NCI-H460 (cell line): ENCODE data around the gene PARP16. TPM values are rescaled to one million over a fixed set of nuclear protein-coding genes. Genes with fewer than 3 reads are reported as not detected.

Experiments
- DNase-seq: peaks from one replicate; pipeline ENCODE4 v3.0.0-alpha.2; 2016; ENCODE audit warnings: low read depth; ENCODE audit errors: extremely low read depth
- total RNA-seq: library from RNA; depleted of rRNA; stranded (reverse); fragments of >200 nt; shearing (Covaris generic); gene quantifications from 2 replicates; pipeline ENCODE4 v1.2.3, GENCODE V29; 2014

The PARP16 gene
- total RNA-seq, 1 experiment from 2014 or later = 11.8 TPM

DNA sequence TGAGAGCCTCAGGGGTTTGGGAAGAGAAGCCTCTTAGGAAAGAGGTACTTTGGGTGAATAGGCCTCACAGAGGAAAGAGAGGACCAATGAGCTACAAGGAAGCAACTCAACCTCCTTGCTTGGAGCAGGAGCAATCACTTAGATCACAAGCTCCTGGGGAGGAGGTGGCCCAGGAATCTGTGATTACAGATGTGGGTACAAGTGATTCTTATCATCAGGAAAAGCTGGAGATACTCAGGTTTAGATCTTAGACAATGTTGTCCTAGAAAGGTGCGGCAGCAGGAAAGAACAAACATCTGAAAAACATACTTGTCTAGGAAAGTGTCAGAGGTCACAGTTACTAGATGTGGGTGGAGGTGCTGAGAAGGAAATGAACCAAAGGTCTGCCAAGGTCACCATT is 8.2 kb downstream of the PARP16 start:
- no peak for DNase-seq

DNA sequence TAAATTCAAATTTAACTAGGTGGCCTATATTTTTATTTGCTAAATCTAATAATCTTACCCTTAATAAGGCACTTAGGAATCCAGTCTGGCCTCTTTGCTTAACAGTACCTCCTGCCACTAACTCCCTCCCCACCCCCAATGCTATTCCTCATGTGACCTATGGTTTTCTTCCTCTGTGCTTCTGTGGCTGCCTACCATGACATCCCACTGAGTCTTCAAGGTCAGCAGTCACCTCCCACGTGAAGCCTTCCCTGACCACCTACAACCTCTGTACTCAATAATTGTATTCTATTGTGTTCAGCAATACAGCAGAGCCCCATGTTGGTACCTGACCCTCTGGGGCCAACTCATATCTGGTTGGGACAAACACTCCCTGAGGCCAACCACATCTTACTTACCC is 9.7 kb downstream of the PARP16 start:
- no peak for DNase-seq

DNA sequence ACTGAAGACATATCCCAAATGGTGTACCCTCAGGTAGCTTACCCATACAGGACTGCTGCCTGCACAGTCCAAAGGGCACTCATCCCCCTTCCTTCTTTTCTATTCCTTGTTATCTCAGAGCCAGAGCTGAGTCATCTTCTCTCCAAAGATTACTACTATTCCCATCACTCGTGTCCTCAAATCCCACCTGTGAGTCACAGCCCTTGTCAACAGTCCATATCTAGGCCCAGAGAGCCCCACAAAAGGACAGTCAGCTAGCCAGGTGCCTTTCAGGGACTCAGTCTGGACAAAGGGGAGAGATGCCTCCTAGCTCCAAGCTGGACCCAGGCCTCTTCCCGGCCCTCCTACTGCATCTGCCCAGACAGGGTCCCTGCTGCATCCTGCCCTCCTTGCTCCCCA is 11.0 kb downstream of the PARP16 start:
- no peak for DNase-seq

GRCh38 chr15:65275104-65275727 is 11.5 kb downstream of the PARP16 start:
- no peak for DNase-seq

- peak; percentile 40 for DNase-seq
Measured at GRCh38 chr15:65270811-65271545, 15.7 kb downstream of the PARP16 start.

DNA sequence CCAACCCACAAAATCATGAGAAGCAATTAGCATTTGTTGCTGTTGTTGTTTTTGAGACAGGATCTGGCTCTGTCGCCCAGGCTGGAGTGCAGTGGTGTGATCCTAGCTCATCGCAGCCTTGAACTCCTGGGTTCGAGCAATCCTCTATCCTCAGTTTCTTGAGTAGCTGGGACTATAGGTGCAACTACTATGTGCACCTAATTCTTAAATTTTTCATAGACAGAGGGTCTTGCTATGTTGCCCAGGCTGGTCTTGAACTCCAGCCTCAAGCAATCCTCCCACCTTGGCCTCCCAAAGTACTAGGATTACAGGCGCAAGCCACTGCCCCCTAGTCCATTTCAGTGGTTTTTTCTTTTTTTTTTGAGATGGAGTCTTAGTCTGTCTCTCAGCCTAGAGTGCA is 18.3 kb downstream of the PARP16 start:
- no peak for DNase-seq

GRCh38 chr15:65266469-65266868 is 20.2 kb downstream of the PARP16 start:
- no peak for DNase-seq

- DNase-seq = no peak
Measured at GRCh38 chr15:65264863-65265430, 21.7 kb downstream of the PARP16 start.

GRCh38 chr15:65263313-65263712 is 23.4 kb downstream of the PARP16 start:
- no peak for DNase-seq

- no peak for DNase-seq
Measured at GRCh38 chr15:65260968-65261367, 25.7 kb downstream of the PARP16 start.

- DNase-seq = no peak
Measured at GRCh38 chr15:65259367-65259797, 27.3 kb downstream of the PARP16 start.

DNA sequence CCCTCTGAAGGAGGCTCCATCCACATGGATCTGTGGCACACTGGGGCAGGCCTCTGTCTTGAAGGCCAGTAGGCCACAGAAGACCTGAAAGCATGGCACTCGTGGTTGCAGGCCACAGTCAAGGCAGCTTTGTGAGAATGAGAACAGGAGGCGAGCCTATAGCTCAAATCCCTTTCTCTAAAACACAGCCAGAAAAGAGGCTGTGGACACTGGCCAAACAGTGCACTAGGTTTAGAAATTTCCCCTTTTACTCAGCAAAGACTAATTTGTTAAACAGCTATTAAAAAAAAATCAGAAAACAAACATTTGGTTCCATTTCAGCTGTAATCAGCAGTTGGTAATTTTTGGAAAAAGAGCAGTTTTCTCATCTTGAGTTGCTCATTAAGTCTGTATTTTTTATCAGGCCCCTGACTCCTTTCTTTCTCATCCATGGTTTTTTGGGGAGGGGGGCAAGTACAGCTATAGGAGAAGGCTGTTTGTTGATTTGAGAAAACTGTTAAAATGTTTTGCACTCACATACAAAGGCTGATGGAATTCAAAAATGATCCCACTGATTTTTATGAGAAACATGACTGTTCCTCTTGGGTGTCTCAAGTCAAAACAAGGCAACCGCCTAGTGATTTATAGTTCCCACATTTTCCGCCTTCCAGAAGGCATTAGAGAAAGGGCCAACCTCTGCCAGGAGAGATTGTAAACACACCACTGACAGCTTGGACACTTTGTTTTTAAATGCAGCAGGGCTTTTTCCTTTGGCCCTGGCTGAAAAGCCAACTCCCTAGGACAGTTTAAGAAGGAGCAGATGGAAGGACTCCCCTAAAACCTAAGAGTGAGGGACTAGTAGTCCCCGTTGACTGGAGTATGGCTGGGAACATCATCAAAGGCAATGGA is 28.1 kb downstream of the PARP16 start:
- DNase-seq = no peak

- DNase-seq = no peak
Measured at GRCh38 chr15:65255486-65256140, 31.1 kb downstream of the PARP16 start.

DNA sequence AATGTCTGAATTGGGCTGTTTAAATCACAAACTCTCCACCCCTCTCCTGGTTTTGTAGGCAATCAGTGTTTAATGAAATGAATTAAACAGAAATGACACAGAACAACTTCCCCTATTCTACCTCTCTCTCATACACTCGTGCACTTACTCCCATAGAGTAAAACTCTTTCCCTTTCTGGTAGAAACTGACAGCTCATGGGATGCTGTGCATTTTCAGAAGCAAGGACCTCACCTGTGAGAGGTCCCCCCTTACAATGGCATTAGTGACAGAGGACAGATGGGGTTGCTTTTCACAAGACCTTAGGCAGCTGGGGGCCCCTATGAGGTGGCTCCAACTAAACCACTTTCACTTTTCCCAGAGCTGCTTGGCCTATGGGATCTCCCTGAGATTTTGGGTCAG is 31.9 kb downstream of the PARP16 start:
- DNase-seq = no peak

GRCh38 chr15:65254356-65254755 is 32.3 kb downstream of the PARP16 start:
- DNase-seq = no peak

- no peak for DNase-seq
Measured at GRCh38 chr15:65249641-65250040, 37.0 kb downstream of the PARP16 start.

DNA sequence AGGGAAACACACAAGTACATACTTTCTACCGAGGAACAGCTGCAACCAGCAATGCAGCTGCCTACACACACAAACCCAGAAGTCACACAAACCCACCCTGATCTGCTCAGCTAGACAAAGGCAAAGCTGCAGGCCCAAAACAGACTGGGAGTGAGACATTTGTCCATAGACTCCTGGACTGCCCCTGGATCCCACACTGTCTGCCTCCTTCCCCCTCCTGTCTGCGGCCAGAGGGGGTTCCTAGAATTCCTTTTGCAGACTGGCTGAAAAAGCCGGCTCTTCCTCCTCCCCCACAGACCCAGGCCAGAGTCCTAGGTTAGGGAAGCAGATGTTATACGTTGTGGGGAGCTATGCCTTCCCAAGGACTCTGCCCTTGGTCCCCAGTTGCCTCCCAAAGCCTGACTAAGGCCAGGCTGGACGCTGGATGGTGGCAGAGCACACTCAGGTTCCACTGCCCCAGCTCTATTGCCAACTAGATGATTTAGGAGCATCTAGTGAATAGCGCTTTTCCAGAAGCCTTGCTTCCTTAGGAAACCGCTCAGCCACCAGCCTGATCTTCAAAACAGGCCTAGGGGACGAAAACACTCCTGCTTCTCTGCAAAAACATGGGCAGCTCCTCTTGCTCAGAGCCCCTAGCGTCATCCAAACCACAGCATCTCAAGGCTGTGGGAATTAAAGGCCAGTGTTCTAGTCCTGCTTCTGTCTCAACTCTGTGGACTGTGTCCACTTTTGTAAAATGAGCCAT is 38.0 kb downstream of the PARP16 start:
- DNase-seq = no peak

DNA sequence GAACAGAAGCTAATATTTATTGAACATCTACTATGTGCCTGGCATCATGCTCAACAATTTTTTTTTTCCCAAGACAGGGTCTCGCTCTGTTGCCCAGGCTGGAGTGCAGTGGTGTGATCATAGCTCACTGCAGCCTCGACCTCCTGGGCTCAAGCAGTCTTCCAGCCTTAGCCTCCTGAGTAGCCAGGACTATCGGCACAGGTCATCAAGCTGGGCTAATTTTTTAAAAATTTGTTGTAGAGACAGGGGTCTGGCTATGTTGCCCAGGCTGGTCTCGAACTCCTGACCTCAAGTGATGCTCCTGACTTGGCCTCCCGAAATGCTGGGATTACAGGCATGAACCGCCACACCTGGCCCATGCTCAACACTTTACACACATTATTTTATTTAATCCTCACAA is 39.7 kb downstream of the PARP16 start:
- DNase-seq = no peak

GRCh38 chr15:65246026-65246714 is 40.5 kb downstream of the PARP16 start:
- no peak for DNase-seq
